Right lobe of liver (tissue), 6 donors: ENCODE data around the gene SLC9A7. TPM values are rescaled to one million over a fixed set of nuclear protein-coding genes. Genes with fewer than 3 reads are reported as not detected.

ENCODE experiments used
- ATAC-seq, 4 donors: fragments of 200-7000 bp; cut with Tn5 transposase; one replicate each; pipeline ENCODE4 v1.9.1; 2020; ENCODE audit warnings: mild to moderate bottlenecking in 4 of 4, moderate library complexity in 4 of 4
- DNase-seq, 3 donors: peaks; one replicate each; pipeline ENCODE4 v3.0.0-alpha.2; 2020
- H3K27ac ChIP-seq, 3 donors: fragments of 200-600 bp; one replicate each; pipeline ENCODE4 v1.8.0; 2022
- H3K27me3 ChIP-seq, 2 donors: fragments of 200-600 bp; one replicate each; pipeline ENCODE4 v1.8.0; 2022
- H3K36me3 ChIP-seq, 4 donors: fragments of 200-600 bp; sonication (generic) in 1 of 4; one replicate each; pipeline versions ENCODE4 v1.5.1 to v1.8.0; 2017 to 2022; ENCODE audit warnings: control low read depth in 1 of 4
- H3K4me1 ChIP-seq, 4 donors: fragments of 200-600 bp; sonication (generic) in 1 of 4; one replicate each; pipeline versions ENCODE4 v1.5.1 to v1.8.0; 2017 to 2022; ENCODE audit warnings: control low read depth in 1 of 4
- H3K4me3 ChIP-seq, 3 donors: fragments of 200-600 bp; one replicate each; pipeline ENCODE4 v1.8.0; 2022
- H3K9me3 ChIP-seq, 4 donors: fragments of 200-600 bp; sonication (generic) in 1 of 4; one replicate each; pipeline versions ENCODE4 v1.5.1 to v1.8.0; 2017 to 2022; ENCODE audit warnings: control low read depth in 1 of 4
- CTCF ChIP-seq, 4 donors: fragments of 200-600 bp in 3 of 4; fragments of 450-650 bp in 1 of 4; IDR thresholded peaks; one replicate each; pipeline versions ENCODE4 v1.5.1 to v1.8.0; 2016 to 2022; ENCODE audit warnings: antibody characterized with exemption in 4 of 4, mild to moderate bottlenecking in 2 of 4
- POLR2A ChIP-seq: fragments of 450-650 bp; IDR thresholded peaks from one replicate; pipeline ENCODE4 v1.6.1; 2017; ENCODE audit warnings: antibody characterized with exemption, mild to moderate bottlenecking
- WGBS: methylation state at CpG from one replicate; pipeline ENCODE4 v1.1.6; 2018; ENCODE audit warnings: low coverage, low lambda C conversion rate; ENCODE audit not compliant: insufficient coverage; ENCODE audit errors: missing lambda C conversion rate; 5-methylcytosine and 5-hydroxymethylcytosine counted together
- intact Hi-C, 2 donors: fragments of 100-400 bp; cut with DNase I; formaldehyde crosslinking; loops; one replicate each; pipeline versions ENCODE4 v1.11.2 to v1.14.1; 2022
- total RNA-seq, 6 experiments: library from RNA; depleted of rRNA in 2 of 6; stranded (reverse); fragments of >200 nt in 2 of 6; fragmentation: NEBNext Ultra II Directional in 3 of 6; extraction: Animal tissue kit (Norgen Biotek cat#: 25700) in 3 of 6; gene quantifications; one replicate each; pipeline versions ENCODE4 v1.1.0 to v1.2.4, GENCODE V29; 2016 to 2023
- donor health status: DM: no; HTN: yes; CAD: no.
- donor health status: DM: no; HTN: no; CAD: no.
- donor health status: DM: no; HTN: no; CAD: no.
- donor health status: DM: no; HTN: yes; CAD: no.
- donor health status: DM: no; HTN: yes; CAD: no.

The SLC9A7 gene
- total RNA-seq, 6 experiments from 2014 or later, result 5.7 to 9.0 (median 6.4) TPM

- peak overlapping the region; percentile 40 to 61 (median 58) for H3K4me3 ChIP-seq
- no peak overlapping the region for H3K27ac ChIP-seq
- intact Hi-C loops, result no loop called here
- no peaks in the 10 kb centered on the region for H3K36me3 ChIP-seq
- WGBS, result no CpG with 5 or more reads among the region's 90 CpGs
- H3K9me3 ChIP-seq, result no peaks in the 10 kb centered on the region
- ATAC-seq, result peak; percentile 27 to 63 (median 52)
- peak; percentile 44 to 60 (median 50) for DNase-seq
- no peaks in the 10 kb centered on the region for H3K27me3 ChIP-seq
- peak in 1 of 4 donors; percentile 7 for TF ChIP-seq CTCF (IDR thresholded peaks at IDR 0.05)
- no peak for TF ChIP-seq POLR2A
- H3K4me1 ChIP-seq, result peaks cover 0 to 3% (median 0%) of the 10 kb centered on the region in 4 donors
Measured at GRCh38 chrX:46574774-46575381, 184.0 kb downstream of the SLC9A7 start.

GRCh38 chrX:46573892-46574773, 184.8 kb downstream of the SLC9A7 start:
- DNase-seq, result peak; percentile 46 to 73 (median 51)
- no peaks in the 10 kb centered on the region for H3K36me3 ChIP-seq
- H3K27me3 ChIP-seq, result no peaks in the 10 kb centered on the region
- H3K4me1 ChIP-seq, result peaks cover 0 to 3% (median 0%) of the 10 kb centered on the region in 4 donors
- H3K27ac ChIP-seq, result peak overlapping the region; percentile 18 to 40 (median 35)
- peak overlapping the region; percentile 40 to 61 (median 58) for H3K4me3 ChIP-seq
- no peak for TF ChIP-seq POLR2A
- TF ChIP-seq CTCF (IDR thresholded peaks at IDR 0.05), result no peak
- intact Hi-C loops, result no loop called here
- 12% methylated on average over 5 of the region's 107 CpGs for WGBS
- ATAC-seq, result peak; percentile 16 to 49 (median 29)
- H3K9me3 ChIP-seq, result no peaks in the 10 kb centered on the region

GRCh38 chrX:46573331-46573891, 185.5 kb downstream of the SLC9A7 start, which contains the start of gene CHST7:
TSS of gene CHST7 (plus strand) at chrX:46573765. CDS start at chrX:46573932, 167 bp downstream.
- peak in 2 of 3 donors; percentile 66 to 73 for DNase-seq
- peak within 1 kb of the TSS; percentile 40 to 61 (median 58) for H3K4me3 ChIP-seq
- ATAC-seq, result peak; percentile 73 to 84 (median 82)
- H3K27ac ChIP-seq, result peak within 1 kb of the TSS; percentile 18 to 40 (median 35)
- no peaks in the 10 kb centered on the region for H3K9me3 ChIP-seq
- intact Hi-C loops, result no loop called here
- TF ChIP-seq POLR2A (peak; percentile 39), CTCF (IDR thresholded peaks at IDR 0.05) (peak in 3 of 4 donors; percentile 9 to 17 (median 10))
- no peaks in the 10 kb centered on the region for H3K27me3 ChIP-seq
- H3K36me3 ChIP-seq, result no peaks in the 10 kb centered on the region
- peaks cover 0 to 3% (median 0%) of the 10 kb centered on the region in 4 donors for H3K4me1 ChIP-seq
- 0% methylated on average over 2 of the region's 35 CpGs for WGBS

GRCh38 chrX:46572340-46572936, 186.5 kb downstream of the SLC9A7 start:
- TF ChIP-seq POLR2A (no peak), CTCF (IDR thresholded peaks at IDR 0.05) (peak in 1 of 4 donors; percentile 3)
- no peak overlapping the region for H3K4me3 ChIP-seq
- H3K4me1 ChIP-seq, result peaks cover 0 to 3% (median 0%) of the 10 kb centered on the region in 4 donors
- 57% methylated on average over 5 of the region's 5 CpGs for WGBS
- no peak for DNase-seq
- no peaks in the 10 kb centered on the region for H3K9me3 ChIP-seq
- no peaks in the 10 kb centered on the region for H3K36me3 ChIP-seq
- no peak for ATAC-seq
- H3K27me3 ChIP-seq, result no peaks in the 10 kb centered on the region
- intact Hi-C loops, result no loop called here
- no peak overlapping the region for H3K27ac ChIP-seq
